H9 (cell line): ENCODE data around the gene STXBP6. TPM values are rescaled to one million over a fixed set of nuclear protein-coding genes. Genes with fewer than 3 reads are reported as not detected.

Experiments
- DNase-seq: peaks from one replicate; pipeline ENCODE4 v3.0.0-alpha.2; 2017
- H2AFZ ChIP-seq: one replicate; pipeline ENCODE4 v1.6.1; 2013; ENCODE audit warnings: mild to moderate bottlenecking, low read length, control low read depth, moderate library complexity
- H2AK5ac ChIP-seq: 2 replicates; pipeline ENCODE4 v1.6.1; 2013; ENCODE audit warnings: low read length, control low read depth, mixed read lengths; ENCODE audit not compliant: insufficient read length
- H2BK120ac ChIP-seq: one replicate; pipeline ENCODE4 v1.6.1; 2013; ENCODE audit warnings: low read depth, mild to moderate bottlenecking, low read length, control low read depth, inconsistent platforms; ENCODE audit not compliant: poor library complexity, severe bottlenecking
- H2BK12ac ChIP-seq: 2 replicates; pipeline ENCODE4 v1.6.1; 2013; ENCODE audit warnings: low read length, control low read depth, mixed read lengths, low read depth; ENCODE audit not compliant: insufficient read length
- H2BK15ac ChIP-seq: 2 replicates; pipeline ENCODE4 v1.6.1; 2013; ENCODE audit warnings: low read depth, low read length, control low read depth
- H2BK20ac ChIP-seq: one replicate; pipeline ENCODE4 v1.6.1; 2013; ENCODE audit warnings: low read depth, mild to moderate bottlenecking, low read length, control low read depth, inconsistent platforms; ENCODE audit not compliant: poor library complexity, severe bottlenecking
- H2BK5ac ChIP-seq: 2 replicates; pipeline ENCODE4 v1.6.1; 2013; ENCODE audit warnings: low read length, control low read depth, mixed read lengths; ENCODE audit not compliant: insufficient read length
- H3K14ac ChIP-seq: 2 replicates; pipeline ENCODE4 v1.6.1; 2013; ENCODE audit warnings: low read length, control low read depth; ENCODE audit not compliant: insufficient read depth
- H3K18ac ChIP-seq: 2 replicates; pipeline ENCODE4 v1.6.1; 2013; ENCODE audit warnings: low read depth, mild to moderate bottlenecking, mixed read lengths, low read length, control low read depth; ENCODE audit not compliant: insufficient read length
- H3K23ac ChIP-seq: 2 replicates; pipeline ENCODE4 v1.6.1; 2013; ENCODE audit warnings: low read length, control low read depth, mixed read lengths, low read depth; ENCODE audit not compliant: insufficient read length
- H3K23me2 ChIP-seq: 2 replicates; pipeline ENCODE4 v1.6.1; 2013; ENCODE audit warnings: low read depth, mild to moderate bottlenecking, mixed read lengths, low read length, control low read depth; ENCODE audit not compliant: insufficient read length, poor library complexity, severe bottlenecking
- H3K27ac ChIP-seq: 2 replicates; pipeline ENCODE4 v1.5.1; 2013; ENCODE audit warnings: low read length, control low read depth, mixed read lengths, low read depth; ENCODE audit not compliant: insufficient read length
- H3K27me3 ChIP-seq: 2 replicates; pipeline ENCODE4 v1.6.1; 2013; ENCODE audit warnings: low read length, control low read depth, inconsistent platforms; ENCODE audit not compliant: insufficient read depth
- H3K4ac ChIP-seq: 2 replicates; pipeline ENCODE4 v1.6.1; 2013; ENCODE audit warnings: low read depth, mild to moderate bottlenecking, control low read depth, inconsistent platforms, low read length, moderate library complexity
- H3K4me1 ChIP-seq: 2 replicates; pipeline ENCODE4 v1.6.1; 2013; ENCODE audit warnings: low read length, control low read depth, inconsistent platforms; ENCODE audit not compliant: insufficient read depth
- H3K4me2 ChIP-seq: 2 replicates; pipeline ENCODE4 v1.6.1; 2013; ENCODE audit warnings: low read length, control low read depth, mixed read lengths; ENCODE audit not compliant: insufficient read length, insufficient read depth
- H3K56ac ChIP-seq: 2 replicates; pipeline ENCODE4 v1.6.1; 2013; ENCODE audit warnings: low read depth, mild to moderate bottlenecking, mixed read lengths, low read length, control low read depth; ENCODE audit not compliant: insufficient read length
- H3K79me1 ChIP-seq: 2 replicates; pipeline ENCODE4 v1.6.1; 2013; ENCODE audit warnings: low read depth, mild to moderate bottlenecking, moderate library complexity, low read length, control low read depth, inconsistent platforms; ENCODE audit not compliant: insufficient read depth, poor library complexity, severe bottlenecking
- H3K79me2 ChIP-seq: 2 replicates; pipeline ENCODE4 v1.6.1; 2013; ENCODE audit warnings: low read length, control low read depth, inconsistent platforms; ENCODE audit not compliant: insufficient read depth
- H3K9ac ChIP-seq: 2 replicates; pipeline ENCODE4 v1.6.1; 2013; ENCODE audit warnings: low read length, control low read depth, mixed read lengths; ENCODE audit not compliant: insufficient read length; ENCODE audit errors: extremely low read depth
- H3K9me3 ChIP-seq: one replicate; pipeline ENCODE4 v1.6.1; 2013; ENCODE audit warnings: low read depth, low read length, inconsistent platforms; ENCODE audit not compliant: control insufficient read depth
- H3T11ph ChIP-seq: one replicate; pipeline ENCODE4 v1.6.1; 2013; ENCODE audit warnings: mild to moderate bottlenecking, low read length, control low read depth, inconsistent platforms
- H4K20me1 ChIP-seq: one replicate; pipeline ENCODE4 v1.6.1; 2013; ENCODE audit not compliant: control insufficient read depth, insufficient read length, insufficient read depth
- H4K5ac ChIP-seq: 2 replicates; pipeline ENCODE4 v1.6.1; 2013; ENCODE audit warnings: low read depth, mild to moderate bottlenecking, mixed read lengths, low read length, control low read depth; ENCODE audit not compliant: insufficient read length
- H4K8ac ChIP-seq: replicated peaks from 2 replicates; pipeline ENCODE4 v1.6.1; 2013; ENCODE audit warnings: low read length, control low read depth, mixed read lengths, low read depth; ENCODE audit not compliant: insufficient read length
- H4K91ac ChIP-seq: 2 replicates; pipeline ENCODE4 v1.6.1; 2013; ENCODE audit warnings: low read depth, mild to moderate bottlenecking, moderate library complexity, mixed read lengths, low read length, control low read depth; ENCODE audit not compliant: insufficient read length
- H3K27ac Mint-ChIP-seq, 3 experiments: 2 replicates in 2 of 3; 3 replicates in 1 of 3; pipeline ENCODE4 v1.8.0; 2020 to 2021; ENCODE audit warnings: mixed read lengths in 3 of 3, mild to moderate bottlenecking in 1 of 3, moderate library complexity in 1 of 3
- H3K27me3 Mint-ChIP-seq: 2 replicates; pipeline ENCODE4 v1.8.0; 2021; ENCODE audit warnings: low read depth, mild to moderate bottlenecking, moderate library complexity, mixed read lengths
- H3K36me3 Mint-ChIP-seq, 3 experiments: 2 replicates in 2 of 3; 3 replicates in 1 of 3; pipeline ENCODE4 v1.8.0; 2020 to 2021; ENCODE audit warnings: low read depth in 3 of 3, mixed read lengths in 3 of 3; ENCODE audit not compliant: insufficient read depth in 1 of 3
- H3K4me1 Mint-ChIP-seq, 2 experiments: 2 replicates each; pipeline ENCODE4 v1.8.0; 2020; ENCODE audit warnings: mixed read lengths in 2 of 2
- H3K4me3 Mint-ChIP-seq, 2 experiments: 2 replicates in 1 of 2; 3 replicates in 1 of 2; pipeline ENCODE4 v1.8.0; 2020 to 2021; ENCODE audit warnings: mild to moderate bottlenecking in 2 of 2, mixed read lengths in 2 of 2, moderate library complexity in 1 of 2
- H3K9me3 Mint-ChIP-seq, 2 experiments: 2 replicates in 1 of 2; 3 replicates in 1 of 2; pipeline ENCODE4 v1.8.0; 2020; ENCODE audit warnings: mild to moderate bottlenecking in 2 of 2, mixed read lengths in 2 of 2, moderate library complexity in 1 of 2
- WGBS: extraction: QIAGEN DNeasy Blood & Tissue Kit; methylation state at CpG from one replicate; pipeline ENCODE4 v1.1.7; 2013; ENCODE audit warnings: missing lambda C conversion rate, low lambda C conversion rate, mixed read lengths; ENCODE audit not compliant: insufficient read length; ENCODE audit errors: extremely low coverage; 5-methylcytosine and 5-hydroxymethylcytosine counted together
- total RNA-seq: library from RNA; stranded (reverse); gene quantifications from 2 replicates; pipeline ENCODE4 v1.2.1, GENCODE V29; 2021
- TF ChIP-seq, protein P1 (sequence below): fragments of 200-600 bp; sonication (generic); conservative IDR thresholded peaks from 3 replicates; pipeline ENCODE4 v1.8.0; 2021; ENCODE audit warnings: antibody characterized with exemption, mild to moderate bottlenecking

STXBP6 gene
- total RNA-seq, 1 experiment from 2014 or later: 3.6 TPM

- H3K79me2 ChIP-seq: no peaks in the 10 kb centered on the region
- H3K27me3 ChIP-seq: no peaks in the 10 kb centered on the region
- no peak overlapping the region for H3K14ac ChIP-seq
- H3K18ac ChIP-seq: no peak overlapping the region
- H3K9me3 Mint-ChIP-seq: no peaks in the 10 kb centered on the region
- no peak overlapping the region for H4K5ac ChIP-seq
- no peaks in the 10 kb centered on the region for H3K23me2 ChIP-seq
- H4K20me1 ChIP-seq: no peaks in the 10 kb centered on the region
- TF ChIP-seq, protein P1, sequence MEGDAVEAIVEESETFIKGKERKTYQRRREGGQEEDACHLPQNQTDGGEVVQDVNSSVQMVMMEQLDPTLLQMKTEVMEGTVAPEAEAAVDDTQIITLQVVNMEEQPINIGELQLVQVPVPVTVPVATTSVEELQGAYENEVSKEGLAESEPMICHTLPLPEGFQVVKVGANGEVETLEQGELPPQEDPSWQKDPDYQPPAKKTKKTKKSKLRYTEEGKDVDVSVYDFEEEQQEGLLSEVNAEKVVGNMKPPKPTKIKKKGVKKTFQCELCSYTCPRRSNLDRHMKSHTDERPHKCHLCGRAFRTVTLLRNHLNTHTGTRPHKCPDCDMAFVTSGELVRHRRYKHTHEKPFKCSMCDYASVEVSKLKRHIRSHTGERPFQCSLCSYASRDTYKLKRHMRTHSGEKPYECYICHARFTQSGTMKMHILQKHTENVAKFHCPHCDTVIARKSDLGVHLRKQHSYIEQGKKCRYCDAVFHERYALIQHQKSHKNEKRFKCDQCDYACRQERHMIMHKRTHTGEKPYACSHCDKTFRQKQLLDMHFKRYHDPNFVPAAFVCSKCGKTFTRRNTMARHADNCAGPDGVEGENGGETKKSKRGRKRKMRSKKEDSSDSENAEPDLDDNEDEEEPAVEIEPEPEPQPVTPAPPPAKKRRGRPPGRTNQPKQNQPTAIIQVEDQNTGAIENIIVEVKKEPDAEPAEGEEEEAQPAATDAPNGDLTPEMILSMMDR: no peak
- H3K79me1 ChIP-seq: no peaks in the 10 kb centered on the region
- DNase-seq: no peak
- H2AFZ ChIP-seq: no peak overlapping the region
- no peaks in the 10 kb centered on the region for H3K27me3 Mint-ChIP-seq
- no peak overlapping the region for H3K4me2 ChIP-seq
- H3K4me1 Mint-ChIP-seq: peaks cover 36 to 37% of the 10 kb centered on the region in 2 experiments
- H2BK5ac ChIP-seq: no peak overlapping the region
- no peak overlapping the region for H2BK15ac ChIP-seq
- H2BK12ac ChIP-seq: no peak overlapping the region
- H2AK5ac ChIP-seq: no peak overlapping the region
- H4K91ac ChIP-seq: no peak overlapping the region
- no peaks in the 10 kb centered on the region for H3K36me3 Mint-ChIP-seq
- no peak overlapping the region for H3K4ac ChIP-seq
- H3K9ac ChIP-seq: no peak overlapping the region
- H3K23ac ChIP-seq: no peak overlapping the region
- WGBS: no CpG with 5 or more reads among the region's 2 CpGs
- peaks cover 6% of the 10 kb centered on the region; the same call in 1 of the 2 replicates for H3K4me1 ChIP-seq
- H2BK20ac ChIP-seq: no peak overlapping the region
- H4K8ac ChIP-seq: no peak overlapping the region
- no peak overlapping the region for H3T11ph ChIP-seq
- no peak overlapping the region for H3K56ac ChIP-seq
- H3K4me3 Mint-ChIP-seq: no peak overlapping the region
- H3K27ac ChIP-seq: no peak overlapping the region
- H3K27ac Mint-ChIP-seq: no peak overlapping the region
- no peaks in the 10 kb centered on the region for H3K9me3 ChIP-seq
- H2BK120ac ChIP-seq: no peak overlapping the region
Observed at GRCh38 chr14:24850072-24850471, 199.9 kb downstream of the STXBP6 start.
